Activated CD4-positive, alpha-beta T cell treated with anti-CD3 and anti-CD28 coated beads for 1 hour (primary cell): ENCODE data around the gene FAHD2A.
"Not testable (repeated sequence)": the region's sequence is repeated elsewhere in the genome, so short reads cannot be mapped to it uniquely, and the experiment has no call there.

ENCODE experiments used
- DNase-seq: peaks from one replicate; pipeline ENCODE4 v3.0.0-alpha.2; 2020

Gene FAHD2A

GRCh38 chr2:95391641-95392310, 10.7 kb upstream of the FAHD2A start:
- DNase-seq = no peak

- no peak for DNase-seq
Observed at GRCh38 chr2:95392320-95392719, 10.2 kb upstream of the FAHD2A start.

- no peak for DNase-seq
Observed at GRCh38 chr2:95392730-95393455, 9.6 kb upstream of the FAHD2A start.

- DNase-seq = no peak
Observed at GRCh38 chr2:95393901-95394300, 8.6 kb upstream of the FAHD2A start.

GRCh38 chr2:95399061-95399460, 3.4 kb upstream of the FAHD2A start:
- DNase-seq = no peak

- DNase-seq = no peak
Observed at GRCh38 chr2:95401480-95401879, 1.0 kb upstream of the FAHD2A start.

- DNase-seq = not testable (repeated sequence)
Observed at GRCh38 chr2:95402004-95402369, 521 bp upstream of the FAHD2A start.

GRCh38 chr2:95403204-95403721, 755 bp downstream of the FAHD2A start:
- DNase-seq = peak; percentile 20

GRCh38 chr2:95403824-95404223, 1.3 kb downstream of the FAHD2A start:
- not testable (repeated sequence) for DNase-seq

GRCh38 chr2:95404676-95405075, 2.2 kb downstream of the FAHD2A start:
- DNase-seq = not testable (repeated sequence)

GRCh38 chr2:95411239-95411638, 8.7 kb downstream of the FAHD2A start:
- not testable (repeated sequence) for DNase-seq

GRCh38 chr2:95414015-95414594, 11.6 kb downstream of the FAHD2A start:
- peak; percentile 39 for DNase-seq

GRCh38 chr2:95415138-95415537, 12.6 kb downstream of the FAHD2A start:
- DNase-seq = not testable (repeated sequence)

- not testable (repeated sequence) for DNase-seq
Observed at GRCh38 chr2:95415561-95415960, 13.1 kb downstream of the FAHD2A start.

GRCh38 chr2:95427196-95427867, 24.8 kb downstream of the FAHD2A start:
- not testable (repeated sequence) for DNase-seq

- DNase-seq = not testable (repeated sequence)
Observed at GRCh38 chr2:95429748-95430467, 27.4 kb downstream of the FAHD2A start.

GRCh38 chr2:95433373-95433772, 30.9 kb downstream of the FAHD2A start:
- not testable (repeated sequence) for DNase-seq

GRCh38 chr2:95433973-95434372, 31.5 kb downstream of the FAHD2A start:
- not testable (repeated sequence) for DNase-seq

GRCh38 chr2:95434507-95435076, 32.1 kb downstream of the FAHD2A start:
- not testable (repeated sequence) for DNase-seq

- not testable (repeated sequence) for DNase-seq
Observed at GRCh38 chr2:95435162-95435871, 32.8 kb downstream of the FAHD2A start.

- not testable (repeated sequence) for DNase-seq
Observed at GRCh38 chr2:95435872-95436209, 33.3 kb downstream of the FAHD2A start.
